HEK293T (cell line): ENCODE measurements around the gene SLC37A1.
A peak's percentile ranks its signal among the peaks of the same experiment; 100 is the strongest.
"Not testable (repeated sequence)": the region's sequence is repeated elsewhere in the genome, so short reads cannot be mapped to it uniquely, and the experiment has no call there.

Experiments
- CTCF ChIA-PET: fragments of 350-600 bp; formaldehyde crosslinking; extraction: SDS; loops from one replicate; lab custom pipeline; 2021; ENCODE audit warnings: antibody characterized with exemption, inconsistent platforms; lab: Yijun Ruan, JAX
- POLR2A ChIA-PET: fragments of 350-600 bp; formaldehyde crosslinking; extraction: SDS; loops from one replicate; lab custom pipeline; 2020; ENCODE audit warnings: antibody characterized with exemption, inconsistent platforms; lab: Yijun Ruan, JAX
- DNase-seq: peaks from one replicate; pipeline ENCODE4 v3.0.0; 2012; ENCODE audit warnings: mixed read lengths; ENCODE audit errors: extremely low spot score
- ARNT ChIP-seq: fragments of 450-650 bp; IDR thresholded peaks from 2 replicates; pipeline ENCODE4 v1.6.1; 2017; ENCODE audit warnings: mild to moderate bottlenecking
- BHLHE40 ChIP-seq: fragments of 450-650 bp; IDR thresholded peaks from 2 replicates; pipeline ENCODE4 v1.6.1; 2016; ENCODE audit warnings: mild to moderate bottlenecking, moderate library complexity, borderline replicate concordance
- CTBP1 ChIP-seq: fragments of 450-650 bp; IDR thresholded peaks from 2 replicates; pipeline ENCODE4 v1.6.1; 2016; ENCODE audit warnings: borderline replicate concordance
- FOXA1 ChIP-seq: fragments of 450-650 bp; IDR thresholded peaks from 2 replicates; pipeline ENCODE4 v1.6.1; 2016; ENCODE audit warnings: mild to moderate bottlenecking
- FOXK2 ChIP-seq: fragments of 450-650 bp; IDR thresholded peaks from 2 replicates; pipeline ENCODE4 v1.6.1; 2016; ENCODE audit warnings: mild to moderate bottlenecking
- FOXM1 ChIP-seq: fragments of 450-650 bp; IDR thresholded peaks from 2 replicates; pipeline ENCODE4 v1.6.1; 2017; ENCODE audit warnings: mild to moderate bottlenecking, borderline replicate concordance
- L3MBTL2 ChIP-seq: fragments of 450-650 bp; conservative IDR thresholded peaks from 2 replicates; pipeline ENCODE4 v1.6.1; 2016; ENCODE audit warnings: mild to moderate bottlenecking
- LEF1 ChIP-seq: fragments of 450-650 bp; IDR thresholded peaks from 2 replicates; pipeline ENCODE4 v1.6.1; 2017; ENCODE audit warnings: mild to moderate bottlenecking, borderline replicate concordance
- NFRKB ChIP-seq: fragments of 450-650 bp; IDR thresholded peaks from 2 replicates; pipeline ENCODE4 v1.6.1; 2016; ENCODE audit warnings: mild to moderate bottlenecking, moderate library complexity
- PKNOX1 ChIP-seq: fragments of 450-650 bp; IDR thresholded peaks from 2 replicates; pipeline ENCODE4 v1.6.1; 2016
- SP1 ChIP-seq: fragments of 450-650 bp; IDR thresholded peaks from 2 replicates; pipeline ENCODE4 v1.6.1; 2017
- SUZ12 ChIP-seq: fragments of 450-650 bp; IDR thresholded peaks from 2 replicates; pipeline ENCODE4 v1.6.1; 2016; ENCODE audit warnings: mild to moderate bottlenecking
- TARDBP ChIP-seq: fragments of 450-650 bp; IDR thresholded peaks from 2 replicates; pipeline ENCODE4 v1.6.1; 2016
- ZNF384 ChIP-seq: fragments of 450-650 bp; IDR thresholded peaks from 2 replicates; pipeline ENCODE4 v1.6.1; 2016

SLC37A1 gene

GRCh38 chr21:42627527-42628289, 114.1 kb downstream of the SLC37A1 start:
- TF ChIP-seq ARNT (no peak), FOXA1 (no peak), BHLHE40 (no peak), L3MBTL2 (no peak)
- ChIA-PET POLR2A (no interaction called here), CTCF (no interaction called here)
- DNase-seq = no peak

- DNase-seq, CTCF ChIA-PET, POLR2A ChIA-PET: not testable (repeated sequence)
- 0 out of 2 replicates have a peak, but pooled peaks have one; percentile 11 for TF ChIP-seq CTBP1
Measured at GRCh38 chr21:42628466-42629061, 114.9 kb downstream of the SLC37A1 start.

GRCh38 chr21:42629933-42630589, 116.4 kb downstream of the SLC37A1 start:
- POLR2A ChIA-PET = no interaction called here
- TF ChIP-seq NFRKB = no peak
- no peak for TF ChIP-seq FOXA1
- no peak for TF ChIP-seq FOXM1
- no peak for TF ChIP-seq PKNOX1
- TF ChIP-seq BHLHE40 = no peak
- TF ChIP-seq LEF1 = no peak
- TF ChIP-seq SP1 = no peak
- TF ChIP-seq L3MBTL2 = no peak
- no peak for TF ChIP-seq ZNF384
- TF ChIP-seq FOXK2 = no peak
- TF ChIP-seq CTBP1 = no peak
- no peak for TF ChIP-seq TARDBP
- CTCF ChIA-PET = no interaction called here
- no peak for DNase-seq

GRCh38 chr21:42630626-42631025, 117.0 kb downstream of the SLC37A1 start:
- TF ChIP-seq ARNT = no peak
- no peak for TF ChIP-seq CTBP1
- TF ChIP-seq SUZ12 = no peak
- ChIA-PET POLR2A (no interaction called here), CTCF (no interaction called here)

More at GRCh38 chr21:42630626-42631025, 117.0 kb downstream of the SLC37A1 start:
- DNase-seq = no peak
